KMS-11 (cell line): ENCODE measurements around the gene SLFN12L.

Experiments used
- H2AFZ ChIP-seq: fragments of 200-600 bp; sonication (generic); 2 replicates; pipeline ENCODE4 v1.6.1; 2016; ENCODE audit warnings: antibody characterized with exemption, mixed run types, low read depth
- H3K27ac ChIP-seq: fragments of 200-600 bp; sonication (generic); 2 replicates; pipeline ENCODE4 v1.6.1; 2016; ENCODE audit warnings: mild to moderate bottlenecking, mixed run types
- H3K27me3 ChIP-seq: fragments of 200-600 bp; sonication (generic); 2 replicates; pipeline ENCODE4 v1.6.1; 2017; ENCODE audit warnings: mild to moderate bottlenecking, low read depth, mixed run types, moderate library complexity; ENCODE audit not compliant: insufficient read depth
- H3K36me3 ChIP-seq: fragments of 200-600 bp; sonication (generic); 2 replicates; pipeline ENCODE4 v1.6.1; 2017; ENCODE audit warnings: mild to moderate bottlenecking, mixed run types; ENCODE audit not compliant: insufficient read depth
- H3K4me1 ChIP-seq: fragments of 200-600 bp; sonication (generic); 2 replicates; pipeline ENCODE4 v1.6.1; 2016; ENCODE audit warnings: mild to moderate bottlenecking, low read depth, mixed run types; ENCODE audit not compliant: poor library complexity, severe bottlenecking
- H3K4me2 ChIP-seq: fragments of 200-600 bp; sonication (generic); 2 replicates; pipeline ENCODE4 v1.7.0; 2016; ENCODE audit warnings: mild to moderate bottlenecking, mixed run types
- H3K4me3 ChIP-seq: fragments of 200-600 bp; sonication (generic); IDR thresholded peaks from 2 replicates; pipeline ENCODE4 v1.6.1; 2017; ENCODE audit warnings: low read depth, low read length, mixed read lengths; ENCODE audit not compliant: insufficient read depth
- H3K79me2 ChIP-seq: fragments of 200-600 bp; sonication (generic); 2 replicates; pipeline ENCODE4 v1.6.1; 2016; ENCODE audit warnings: low read depth, mixed run types; ENCODE audit not compliant: insufficient read depth
- H3K9ac ChIP-seq: fragments of 200-600 bp; sonication (generic); 2 replicates; pipeline ENCODE4 v1.6.1; 2016; ENCODE audit warnings: mild to moderate bottlenecking, mixed run types
- H4K20me1 ChIP-seq: fragments of 200-600 bp; sonication (generic); 2 replicates; pipeline ENCODE4 v1.6.1; 2016; ENCODE audit warnings: mild to moderate bottlenecking, mixed run types; ENCODE audit not compliant: insufficient read depth
- TF ChIP-seq, protein P1 (sequence below): fragments of 200-600 bp; sonication (generic); conservative IDR thresholded peaks from 2 replicates; pipeline ENCODE4 v1.6.1; 2017; ENCODE audit warnings: low read depth, mild to moderate bottlenecking, antibody characterized with exemption, low read length, moderate library complexity, mixed read lengths

SLFN12L gene

DNA sequence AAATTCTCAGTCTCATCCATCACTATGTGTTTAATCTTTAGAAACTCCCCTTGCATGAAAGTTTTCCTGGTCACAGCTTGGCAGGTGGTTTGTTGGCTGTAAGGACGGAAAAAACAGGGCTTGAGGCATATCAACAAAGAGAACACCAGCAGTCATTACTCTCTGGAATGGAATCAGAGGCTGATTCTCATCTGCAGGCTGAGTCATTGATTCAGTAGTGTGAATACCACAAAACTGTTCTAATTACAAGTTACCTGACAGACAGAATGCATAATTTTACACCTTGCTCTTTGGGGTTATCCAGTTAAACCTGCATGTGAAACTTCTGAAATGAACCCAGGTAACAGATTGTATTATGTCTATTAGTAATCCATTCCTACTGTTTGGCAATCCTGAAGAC, 11.5 kb upstream of the SLFN12L start:
- Histone ChIP-seq H4K20me1 (no peaks in the 10 kb centered on the region), H3K27ac (no peak overlapping the region), H3K36me3 (no peaks in the 10 kb centered on the region), H3K9ac (no peak overlapping the region), H3K79me2 (no peaks in the 10 kb centered on the region), H3K4me3 (no peak overlapping the region), H3K27me3 (no peaks in the 10 kb centered on the region), H3K4me2 (no peak overlapping the region), H3K4me1 (no peaks in the 10 kb centered on the region), H2AFZ (no peak overlapping the region)
- TF ChIP-seq, protein P1, sequence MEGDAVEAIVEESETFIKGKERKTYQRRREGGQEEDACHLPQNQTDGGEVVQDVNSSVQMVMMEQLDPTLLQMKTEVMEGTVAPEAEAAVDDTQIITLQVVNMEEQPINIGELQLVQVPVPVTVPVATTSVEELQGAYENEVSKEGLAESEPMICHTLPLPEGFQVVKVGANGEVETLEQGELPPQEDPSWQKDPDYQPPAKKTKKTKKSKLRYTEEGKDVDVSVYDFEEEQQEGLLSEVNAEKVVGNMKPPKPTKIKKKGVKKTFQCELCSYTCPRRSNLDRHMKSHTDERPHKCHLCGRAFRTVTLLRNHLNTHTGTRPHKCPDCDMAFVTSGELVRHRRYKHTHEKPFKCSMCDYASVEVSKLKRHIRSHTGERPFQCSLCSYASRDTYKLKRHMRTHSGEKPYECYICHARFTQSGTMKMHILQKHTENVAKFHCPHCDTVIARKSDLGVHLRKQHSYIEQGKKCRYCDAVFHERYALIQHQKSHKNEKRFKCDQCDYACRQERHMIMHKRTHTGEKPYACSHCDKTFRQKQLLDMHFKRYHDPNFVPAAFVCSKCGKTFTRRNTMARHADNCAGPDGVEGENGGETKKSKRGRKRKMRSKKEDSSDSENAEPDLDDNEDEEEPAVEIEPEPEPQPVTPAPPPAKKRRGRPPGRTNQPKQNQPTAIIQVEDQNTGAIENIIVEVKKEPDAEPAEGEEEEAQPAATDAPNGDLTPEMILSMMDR = no peak

DNA sequence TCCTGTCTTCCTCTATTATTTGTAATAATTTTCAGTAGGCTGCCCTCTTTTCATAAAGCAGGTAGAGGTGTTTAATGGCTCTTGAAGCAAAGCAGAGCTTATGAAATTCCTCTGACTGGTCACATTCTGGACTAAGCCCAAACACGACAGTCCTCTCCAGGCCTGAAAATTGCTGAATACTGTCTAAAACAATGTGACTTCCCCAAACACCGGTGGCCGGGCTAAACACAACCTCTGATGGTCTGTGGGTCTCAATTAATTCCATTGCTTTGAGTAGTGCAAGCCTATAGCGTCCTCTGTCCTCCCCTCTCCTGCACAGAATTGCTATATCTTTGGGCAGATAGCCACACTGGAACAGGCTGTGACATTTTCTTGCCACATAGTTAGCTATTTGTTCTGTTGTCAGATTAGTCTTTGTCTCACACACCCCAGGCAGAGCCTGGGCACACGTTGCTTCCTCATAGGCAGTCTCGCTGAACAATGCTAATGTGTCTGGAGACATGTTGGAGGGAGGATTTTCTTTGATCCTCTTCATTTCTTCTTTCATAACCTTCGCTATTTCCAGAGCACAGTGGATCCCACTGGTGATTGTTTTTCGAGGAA, 10.8 kb upstream of the SLFN12L start:
- Histone ChIP-seq H3K4me2 (no peak overlapping the region), H2AFZ (no peak overlapping the region), H3K4me1 (no peaks in the 10 kb centered on the region), H3K27me3 (no peaks in the 10 kb centered on the region), H3K9ac (no peak overlapping the region), H3K79me2 (no peaks in the 10 kb centered on the region), H4K20me1 (no peaks in the 10 kb centered on the region), H3K27ac (no peak overlapping the region), H3K4me3 (no peak overlapping the region), H3K36me3 (no peaks in the 10 kb centered on the region)
- TF ChIP-seq, protein P1 = no peak

DNA sequence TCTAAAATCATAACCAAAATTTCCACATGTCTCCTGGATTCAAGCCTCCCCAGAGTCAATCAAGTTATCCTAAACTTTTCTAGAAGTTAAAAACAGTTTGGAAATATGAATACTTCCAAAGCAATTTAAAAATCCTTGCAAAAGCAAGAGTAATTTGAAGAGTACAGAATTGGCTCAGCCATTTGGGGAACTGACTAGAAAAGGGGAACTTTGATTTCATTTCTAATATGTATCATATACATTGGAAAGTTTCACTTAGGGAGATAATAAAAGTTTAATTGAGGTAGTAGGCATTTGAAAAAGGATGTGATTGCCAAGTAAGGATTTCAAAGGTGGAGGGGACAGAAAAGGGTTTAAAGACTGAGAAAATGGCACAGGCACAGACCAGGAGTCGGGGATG, 9.0 kb upstream of the SLFN12L start:
- Histone ChIP-seq H3K4me2 (no peak overlapping the region), H3K4me3 (no peak overlapping the region), H4K20me1 (no peaks in the 10 kb centered on the region), H3K4me1 (peaks cover under 1% of the 10 kb centered on the region), H3K27ac (no peak overlapping the region), H3K27me3 (no peaks in the 10 kb centered on the region), H3K9ac (no peak overlapping the region), H2AFZ (no peak overlapping the region), H3K36me3 (no peaks in the 10 kb centered on the region), H3K79me2 (no peaks in the 10 kb centered on the region)
- TF ChIP-seq, protein P1 = no peak

DNA sequence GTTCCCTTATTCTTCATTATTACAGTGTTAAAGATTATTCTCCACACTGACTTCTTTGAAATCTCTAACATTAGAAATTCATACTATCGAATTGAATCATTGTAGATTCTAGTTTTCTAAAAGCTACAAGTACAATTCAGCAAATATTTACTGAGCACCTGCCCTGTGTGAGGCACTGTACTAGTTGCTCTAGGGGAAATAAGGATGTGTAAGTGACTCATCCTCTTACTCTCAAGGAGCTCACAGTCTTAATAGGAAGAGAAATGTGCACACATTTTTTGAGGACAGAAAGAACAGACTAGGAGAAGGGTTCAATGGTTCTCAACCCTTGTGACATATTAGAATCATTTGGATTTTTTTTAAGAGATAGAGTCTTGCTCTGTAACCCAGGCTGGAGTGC, 7.7 kb upstream of the SLFN12L start:
- H3K27me3 ChIP-seq = no peaks in the 10 kb centered on the region
- H3K4me3 ChIP-seq = no peak overlapping the region
- H3K36me3 ChIP-seq = no peaks in the 10 kb centered on the region
- H3K9ac ChIP-seq = no peak overlapping the region
- H4K20me1 ChIP-seq = no peaks in the 10 kb centered on the region
- H3K79me2 ChIP-seq = no peaks in the 10 kb centered on the region
- H3K4me1 ChIP-seq = peaks cover 7% of the 10 kb centered on the region
- no peak overlapping the region for H3K4me2 ChIP-seq
- TF ChIP-seq, protein P1 = no peak
- no peak overlapping the region for H2AFZ ChIP-seq
- H3K27ac ChIP-seq = no peak overlapping the region
